EH (cell line): ENCODE measurements around the gene APOBEC2.
"Not testable (repeated sequence)": the region's sequence is repeated elsewhere in the genome, so short reads cannot be mapped to it uniquely, and the experiment has no call there.

Experiments used
- DNase-seq: peaks from one replicate; pipeline ENCODE4 v3.0.0-alpha.2; 2015; ENCODE audit warnings: low read depth

APOBEC2 gene

DNA sequence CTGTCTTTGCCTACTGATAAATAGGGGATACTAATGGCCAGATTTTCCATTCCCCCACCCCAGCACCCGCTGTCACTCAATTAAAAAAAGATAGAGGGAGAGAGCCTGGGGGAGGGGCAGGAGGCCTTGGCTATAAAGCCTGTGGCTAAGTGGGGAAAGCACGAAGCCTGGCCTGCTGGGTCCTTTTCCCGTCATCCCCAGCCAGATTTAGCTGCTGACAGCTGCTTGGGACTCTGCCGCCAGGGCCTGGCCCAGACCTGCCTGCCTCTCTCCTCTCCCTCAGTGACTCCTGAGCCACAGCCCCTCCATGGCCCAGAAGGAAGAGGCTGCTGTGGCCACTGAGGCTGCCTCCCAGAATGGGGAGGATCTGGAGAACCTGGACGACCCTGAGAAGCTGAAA is at the start of gene APOBEC2:
TSS of gene APOBEC2 (plus strand) at position 162 of the 400 bp plus-strand sequence. CDS start at position 308, 146 bp downstream.
- DNase-seq, result no peak

DNA sequence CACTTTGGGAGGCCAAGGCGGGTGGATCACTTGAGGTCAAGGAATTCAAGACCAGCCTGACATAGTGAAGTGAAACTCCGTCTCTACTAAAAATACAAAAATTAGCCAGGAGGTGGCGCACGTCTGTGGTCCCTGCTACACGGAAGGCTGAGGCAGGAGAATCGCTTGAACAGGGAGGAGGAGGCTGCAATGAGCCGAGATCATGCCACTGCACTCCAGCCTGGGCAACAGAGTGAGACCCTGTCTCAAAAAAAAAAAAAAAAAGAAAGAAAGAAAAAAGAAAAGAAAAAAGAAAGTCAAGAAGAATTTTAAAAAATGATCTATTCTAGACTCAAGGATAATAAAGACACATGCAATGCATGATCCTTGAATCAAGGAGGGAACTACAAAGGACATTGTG is 46.8 kb upstream of the APOBEC2 start:
- peak; percentile 69 for DNase-seq

DNA sequence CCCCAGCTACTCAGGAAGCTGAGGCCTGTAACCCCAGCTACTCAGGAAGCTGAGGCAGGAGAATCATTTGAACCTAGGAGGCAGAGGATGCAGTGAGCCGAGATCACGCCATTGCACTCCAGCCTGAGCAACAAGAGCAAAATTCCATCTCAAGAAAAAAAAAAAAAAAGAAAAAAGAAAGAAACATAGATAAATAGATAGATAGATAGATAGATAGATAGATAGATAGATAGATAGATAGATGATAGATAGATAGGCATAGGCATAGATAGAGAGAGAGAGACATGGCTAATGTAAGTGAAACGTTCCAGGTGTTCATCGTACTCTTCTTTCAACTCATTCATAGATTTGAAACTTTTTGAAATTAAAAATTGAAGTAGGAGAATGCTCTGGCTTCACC is 46.0 kb upstream of the APOBEC2 start:
- DNase-seq, result not testable (repeated sequence)

DNA sequence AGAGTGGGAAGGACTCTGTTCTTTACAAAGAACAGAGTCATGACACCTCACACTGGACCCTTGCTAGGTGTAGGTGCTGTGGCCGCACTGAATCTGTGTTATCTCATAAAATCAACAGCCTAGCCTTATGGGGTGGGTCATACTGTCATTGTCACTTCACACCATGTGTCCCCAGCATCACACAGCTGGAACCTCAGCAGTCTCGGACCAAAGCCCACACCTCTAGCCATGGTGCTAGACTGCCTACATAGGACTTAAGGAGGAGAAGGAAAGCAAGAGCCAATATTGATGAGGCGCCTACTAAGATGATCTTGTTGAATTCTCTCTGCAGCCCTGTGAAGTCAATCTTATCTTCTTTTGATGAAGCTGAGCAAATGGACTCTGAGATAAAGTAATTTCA is 45.0 kb upstream of the APOBEC2 start:
- DNase-seq, result no peak

DNA sequence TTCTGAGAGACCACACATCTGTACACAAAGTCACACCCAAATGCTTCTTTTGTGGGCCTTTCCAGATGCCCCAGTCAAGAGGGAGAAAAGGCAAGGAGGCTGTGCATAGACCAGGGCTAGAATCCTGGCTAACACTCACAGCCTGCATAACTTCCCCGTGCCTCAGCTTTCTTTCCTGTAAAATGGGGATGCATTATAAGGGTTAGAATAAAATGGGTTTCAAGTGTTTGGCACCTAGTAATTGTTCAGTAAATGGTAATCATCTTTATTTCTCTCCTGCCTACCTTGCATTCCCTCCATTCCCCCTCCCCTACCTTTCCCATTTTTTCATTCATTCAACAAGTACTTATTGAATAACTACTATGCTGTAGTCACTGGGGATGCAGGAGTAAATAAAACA is 43.3 kb upstream of the APOBEC2 start:
- DNase-seq, result no peak

DNA sequence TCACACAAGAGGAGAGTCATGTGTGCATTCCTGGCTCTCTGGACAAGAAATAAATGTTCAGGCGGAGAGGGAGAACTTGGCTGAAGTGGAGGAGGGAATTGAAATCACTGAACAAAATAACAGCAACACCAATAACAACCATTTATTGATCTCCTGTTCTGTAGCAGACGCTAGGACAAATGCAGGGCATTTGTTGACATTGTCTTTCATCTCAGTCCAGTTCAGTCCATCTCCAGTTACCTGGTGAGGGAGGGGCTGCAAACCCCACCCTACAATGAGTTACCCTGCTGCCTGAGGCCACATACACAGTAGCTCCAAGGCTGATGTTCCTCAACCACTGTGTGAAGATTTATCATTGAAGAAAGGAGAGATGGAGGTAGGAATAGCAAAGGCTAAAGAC is 41.3 kb upstream of the APOBEC2 start:
- DNase-seq, result no peak

DNA sequence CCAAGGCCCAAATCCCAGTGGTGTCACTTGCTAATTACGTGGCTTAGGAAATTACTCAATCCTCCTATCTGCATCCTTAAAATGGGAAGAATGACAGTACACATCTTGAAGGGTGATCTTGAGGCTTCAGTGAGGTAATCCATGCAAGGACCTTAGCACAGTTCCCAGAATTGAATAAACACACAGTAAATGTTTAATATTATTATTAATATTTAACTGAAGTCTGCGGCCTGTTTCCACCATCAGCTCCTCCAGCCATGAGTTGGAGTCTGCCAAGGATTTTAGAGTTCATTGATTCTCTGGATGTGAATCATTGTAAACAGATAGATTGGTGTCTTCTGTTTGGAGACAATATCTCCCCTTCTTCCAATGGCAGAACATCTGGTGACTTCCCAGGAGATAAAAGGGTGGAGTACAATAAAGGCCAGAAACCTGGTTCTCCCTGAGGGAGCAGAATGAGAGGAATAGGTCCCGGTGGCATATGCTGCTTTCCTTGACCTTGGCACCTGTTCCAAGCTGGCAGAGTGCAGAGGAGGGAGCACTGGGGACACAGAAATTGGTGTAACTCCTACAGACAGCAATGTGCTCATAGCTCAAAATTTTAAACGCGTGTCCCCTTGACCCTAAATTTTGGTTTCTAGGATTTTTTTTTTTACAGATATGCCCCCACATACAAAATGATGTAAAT is 39.4 kb upstream of the APOBEC2 start:
- DNase-seq, result no peak

DNA sequence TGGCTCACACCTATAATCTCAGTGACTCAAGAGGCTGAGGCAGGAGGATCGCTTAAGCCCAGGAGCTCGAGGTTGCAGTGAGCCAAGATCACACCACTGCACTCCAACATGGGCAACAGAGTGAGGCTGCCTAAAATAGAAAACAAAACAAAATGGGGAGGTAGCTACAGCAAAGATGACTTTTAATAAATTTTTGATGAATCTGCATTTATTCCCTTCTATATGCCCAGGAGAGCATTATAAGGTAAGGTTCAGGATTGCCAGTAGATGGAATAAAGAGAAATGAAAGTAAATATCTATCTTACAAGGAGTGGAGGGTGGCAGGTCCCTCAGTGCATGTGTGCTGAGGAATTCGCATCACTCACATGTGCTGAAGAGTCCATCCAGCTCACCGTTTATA is 38.2 kb upstream of the APOBEC2 start:
- no peak for DNase-seq

DNA sequence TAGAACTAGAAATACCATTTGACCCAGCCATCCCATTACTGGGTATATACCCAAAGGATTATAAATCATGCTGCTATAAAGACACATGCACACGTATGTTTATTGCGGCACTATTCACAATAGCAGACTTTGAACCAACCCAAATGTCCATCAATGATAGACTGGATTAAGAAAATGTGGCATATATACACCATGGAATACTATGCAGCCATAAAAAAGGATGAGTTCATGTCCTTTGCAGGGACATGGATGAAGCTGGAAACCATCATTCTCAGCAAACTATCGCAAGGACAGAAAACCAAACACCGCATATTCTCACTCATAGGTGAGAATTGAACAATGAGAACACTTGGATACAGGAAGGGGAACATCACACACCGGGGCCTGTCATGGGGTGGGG is 37.1 kb upstream of the APOBEC2 start:
- DNase-seq, result not testable (repeated sequence)

DNA sequence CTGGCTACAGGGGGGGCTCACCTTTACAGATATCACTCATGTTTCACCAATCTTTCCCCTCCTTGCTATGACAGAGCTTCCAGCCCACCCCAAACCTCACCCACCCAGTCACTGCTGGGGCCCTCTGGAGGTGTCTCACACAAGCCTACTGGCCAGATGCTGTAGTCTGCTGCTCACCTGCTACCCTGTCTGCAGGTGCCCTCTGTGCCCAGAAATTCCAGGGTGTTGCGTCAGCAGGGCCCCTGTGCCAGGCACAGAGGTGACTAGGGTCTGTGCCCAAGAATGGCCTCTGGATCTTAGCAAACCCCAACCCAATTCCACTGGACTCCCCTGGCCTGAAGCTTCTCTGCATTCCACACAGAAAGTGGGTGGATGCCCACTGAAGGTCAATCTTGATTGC is 35.3 kb upstream of the APOBEC2 start:
- DNase-seq, result no peak

DNA sequence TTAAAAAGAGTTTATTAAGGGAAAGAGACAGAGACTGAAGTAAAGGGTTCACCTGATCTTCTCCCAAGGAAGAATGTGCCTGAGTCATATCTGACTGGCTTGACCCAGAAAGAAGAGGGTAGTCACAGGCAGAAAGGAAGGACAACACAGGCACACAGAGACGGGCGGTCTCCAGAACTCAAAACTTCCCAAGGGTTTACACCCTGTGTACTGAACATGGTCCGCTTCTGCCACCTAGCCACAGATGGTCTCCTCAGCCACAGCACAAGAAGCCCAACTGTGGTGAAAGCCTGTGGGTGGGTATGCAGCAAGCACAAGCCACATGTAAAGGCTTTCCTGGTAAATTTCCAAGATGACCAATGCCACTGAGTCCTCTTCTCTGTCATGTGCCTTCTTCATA is 31.2 kb upstream of the APOBEC2 start:
- peak; percentile 78 for DNase-seq

DNA sequence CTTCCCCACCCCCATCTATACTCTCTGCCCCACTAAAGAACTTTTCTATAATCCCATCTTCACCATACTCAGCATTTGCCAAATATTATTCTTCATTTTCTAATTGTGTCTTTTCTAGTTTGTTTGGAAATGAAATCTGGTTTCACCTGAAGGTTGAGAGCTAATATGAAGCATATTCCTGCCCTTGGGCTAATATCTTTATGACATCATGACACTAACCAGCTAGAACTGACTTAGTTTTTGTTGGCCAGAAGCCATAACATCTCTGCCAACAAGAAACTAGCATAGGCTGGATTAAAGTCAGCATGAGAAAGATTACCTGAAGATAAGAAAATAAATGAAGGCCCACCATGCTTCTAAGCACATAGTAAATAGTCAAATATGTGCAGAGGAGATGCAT is 30.7 kb upstream of the APOBEC2 start:
- peak; percentile 58 for DNase-seq

DNA sequence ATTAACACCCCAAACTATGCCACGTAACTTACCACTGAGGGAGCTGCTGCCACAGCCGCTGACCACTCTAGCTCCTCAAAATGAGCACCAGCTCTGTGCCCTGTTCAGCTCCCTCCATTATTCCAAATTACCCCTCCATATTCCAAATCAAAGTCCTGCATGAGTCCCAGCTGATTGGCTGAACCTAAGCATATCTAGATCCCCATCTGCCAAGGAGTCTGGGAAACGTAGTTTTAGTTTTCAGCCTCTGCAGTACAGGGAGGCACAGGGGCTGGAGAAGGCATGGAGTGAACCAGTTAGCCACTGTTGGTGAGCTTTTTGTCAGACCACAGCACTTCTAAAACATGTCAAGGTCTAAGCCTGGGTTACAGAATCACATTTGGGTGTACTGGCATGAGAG is 29.9 kb upstream of the APOBEC2 start:
- DNase-seq, result peak; percentile 13

DNA sequence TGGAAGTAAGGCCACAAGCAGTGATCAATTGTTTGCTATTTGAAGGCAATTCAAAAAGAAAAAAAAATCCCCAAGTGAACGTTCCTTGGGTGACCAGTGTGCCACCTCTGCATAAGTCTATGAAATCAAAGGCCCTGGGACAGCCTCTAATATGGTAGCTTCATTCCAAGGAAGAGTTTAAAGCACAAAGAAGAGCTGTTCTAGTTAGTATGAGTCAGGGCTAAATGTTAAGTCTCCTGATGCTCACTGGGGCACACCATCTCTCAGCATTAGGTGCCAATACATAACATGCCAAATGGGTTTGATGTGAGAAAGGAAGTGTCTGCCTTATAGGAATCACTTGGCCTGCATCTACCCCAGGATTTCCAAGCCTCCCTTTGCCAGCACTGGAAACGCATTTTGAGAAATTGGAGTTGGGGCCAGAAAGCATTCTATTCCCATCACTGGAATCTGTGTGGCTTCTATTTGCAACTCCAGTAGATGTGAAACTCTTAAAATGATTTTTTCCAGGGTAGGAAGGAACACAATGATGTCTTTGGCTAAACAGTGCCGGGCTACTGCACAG is 27.0 kb upstream of the APOBEC2 start:
- no peak for DNase-seq

DNA sequence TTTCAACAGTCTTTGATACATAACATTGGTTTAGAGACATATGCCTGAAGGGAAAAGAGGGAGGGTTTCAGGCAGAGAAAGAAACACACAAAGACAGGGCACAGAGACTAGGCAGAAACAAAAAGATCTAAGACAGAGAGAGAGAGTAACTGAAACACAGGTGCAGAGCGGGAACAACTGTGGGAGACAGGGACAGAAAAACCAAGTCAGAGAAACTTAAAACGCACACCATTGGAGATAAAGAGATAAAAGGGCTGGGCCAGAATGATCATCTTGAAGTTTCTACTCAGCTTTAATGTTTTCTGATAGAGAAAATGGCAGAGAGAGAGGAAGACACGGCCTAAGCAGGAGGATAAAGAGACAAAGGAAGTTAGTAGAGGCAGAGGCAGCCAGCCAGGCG is 25.8 kb upstream of the APOBEC2 start:
- DNase-seq, result no peak

DNA sequence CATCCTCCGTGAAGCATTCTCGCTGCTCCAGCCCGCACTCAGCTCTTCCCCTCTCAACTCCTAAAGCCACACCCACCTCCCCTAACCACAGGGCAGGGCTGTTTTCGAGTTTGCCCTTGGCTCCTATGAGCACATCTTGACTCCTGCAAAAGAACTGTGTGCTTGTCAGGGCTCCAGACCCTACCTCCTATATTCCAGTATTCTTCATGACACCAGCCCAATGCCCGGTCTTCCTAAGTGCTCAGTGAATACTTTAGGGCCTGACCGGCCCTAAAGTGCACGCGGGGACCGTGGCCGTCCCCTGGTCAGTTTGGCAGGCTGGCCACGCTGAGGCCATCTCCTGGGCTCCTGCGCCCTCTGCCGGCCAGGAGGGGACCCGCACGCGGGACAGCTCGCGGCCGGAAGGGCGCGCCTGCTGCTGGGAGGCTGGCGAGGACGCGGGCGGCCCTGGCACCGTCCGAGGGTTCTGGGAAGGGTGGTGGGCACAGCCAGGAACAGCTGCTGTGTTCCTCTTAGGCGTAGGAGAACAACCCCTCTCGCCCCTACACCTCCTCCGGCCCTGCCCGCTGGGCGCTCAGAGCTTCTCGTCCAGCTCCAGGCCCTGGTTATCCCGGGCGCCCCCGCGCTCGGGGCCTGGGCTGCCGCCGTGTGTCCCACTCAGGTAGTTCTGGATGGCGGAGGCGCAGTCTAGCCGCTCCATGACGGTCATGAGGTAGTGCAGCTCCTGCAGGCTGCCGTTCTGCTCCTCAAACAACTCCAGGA is 25.0 kb upstream of the APOBEC2 start:
- DNase-seq, result peak; percentile 73

DNA sequence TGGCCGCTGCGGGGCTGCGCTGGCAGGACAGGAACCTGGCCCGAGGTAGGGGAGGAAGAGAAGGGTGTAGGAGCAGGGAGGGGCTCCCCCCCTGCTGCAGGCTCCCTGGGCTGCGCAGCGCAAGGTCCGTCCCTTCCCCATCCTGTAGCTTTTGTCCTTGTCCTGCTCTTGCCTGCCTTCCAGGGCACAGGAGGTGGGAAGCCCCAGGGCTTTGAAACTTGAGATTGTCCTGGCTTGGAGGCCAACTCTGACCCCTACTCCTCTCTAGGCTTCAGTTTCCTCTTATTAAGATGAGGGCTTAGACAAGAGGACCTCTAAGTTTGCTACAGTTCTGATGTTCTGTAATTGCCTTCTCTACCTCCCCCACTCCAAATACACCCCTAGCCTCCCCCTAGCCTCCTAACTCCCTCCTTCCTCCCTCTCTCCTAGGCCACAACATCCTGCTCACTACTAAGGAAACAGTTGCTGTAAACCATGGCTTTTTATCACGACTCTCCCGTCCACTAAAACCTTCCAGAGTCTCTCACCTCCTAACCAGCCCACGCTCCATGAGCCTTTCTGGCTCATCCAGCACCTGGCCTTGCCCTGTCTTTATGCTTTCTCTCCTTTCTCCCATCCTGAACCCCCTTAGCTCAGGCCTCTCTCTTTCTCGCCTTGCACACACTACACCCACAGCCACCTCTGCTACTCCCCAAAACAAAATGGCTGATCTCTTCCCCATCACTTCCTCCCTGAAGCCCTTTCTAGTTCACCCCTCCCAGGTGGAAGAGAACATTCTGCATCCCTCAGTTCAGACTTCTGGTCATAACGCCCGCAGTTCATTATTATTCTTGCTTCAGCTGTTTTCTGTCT is 24.2 kb upstream of the APOBEC2 start:
- DNase-seq, result no peak

DNA sequence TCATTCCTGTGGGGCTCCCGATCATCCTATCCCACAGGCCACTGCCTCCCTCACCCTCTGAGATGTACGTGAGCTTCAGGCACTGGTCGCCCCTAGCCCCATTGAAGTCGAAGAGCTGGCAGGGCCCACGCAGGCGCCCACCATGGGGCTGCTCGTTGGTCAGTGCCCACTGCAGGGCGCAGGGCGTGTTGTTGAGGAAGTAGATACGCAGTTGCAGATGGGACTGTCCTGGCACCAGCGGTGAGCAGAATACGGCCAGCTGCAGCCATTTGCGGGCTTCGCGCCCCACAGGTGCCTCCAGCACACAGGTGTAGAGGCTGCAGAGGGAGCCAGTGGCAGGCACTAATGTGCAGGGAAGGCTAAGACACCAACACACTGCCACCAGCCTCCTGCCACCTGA is 20.2 kb upstream of the APOBEC2 start:
- DNase-seq, result no peak

DNA sequence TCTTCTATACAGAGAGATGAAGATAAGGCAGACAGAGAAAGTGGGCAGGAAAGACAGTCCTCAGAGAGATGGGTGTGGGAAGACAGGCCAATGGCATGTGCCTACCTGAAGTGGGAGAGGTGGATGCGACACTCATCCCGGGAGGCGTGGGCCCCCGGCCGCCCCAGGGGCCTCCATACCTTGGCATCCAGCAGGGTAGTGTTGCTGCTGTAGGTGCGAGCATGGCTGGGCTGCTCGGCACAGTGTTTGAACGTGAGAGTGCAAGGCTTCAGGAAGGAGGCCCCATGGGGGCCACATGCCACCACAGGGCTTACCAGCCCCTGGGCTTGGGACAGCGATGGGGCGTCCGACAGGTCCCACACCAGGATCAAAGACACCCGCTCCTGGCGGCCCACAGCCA is 19.2 kb upstream of the APOBEC2 start:
- no peak for DNase-seq

DNA sequence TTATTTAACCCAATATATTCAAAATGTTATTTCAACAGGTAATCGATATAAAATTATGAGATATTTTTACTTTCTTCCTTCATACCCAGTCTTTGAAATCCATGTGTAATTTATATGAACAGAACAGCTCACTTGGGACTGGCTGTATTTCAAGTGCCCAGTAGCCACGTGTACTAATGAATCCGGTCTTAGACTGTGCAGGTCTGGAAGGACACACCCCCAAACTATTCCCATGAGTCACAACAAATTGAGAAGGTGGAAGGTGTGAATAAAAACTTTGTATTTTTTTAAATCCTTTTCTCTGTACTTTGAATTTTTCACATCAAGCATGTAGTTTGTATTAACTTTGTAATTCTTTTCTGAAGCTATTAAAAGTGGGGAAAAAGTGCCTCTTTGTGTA is 16.8 kb upstream of the APOBEC2 start:
- DNase-seq, result no peak

DNA sequence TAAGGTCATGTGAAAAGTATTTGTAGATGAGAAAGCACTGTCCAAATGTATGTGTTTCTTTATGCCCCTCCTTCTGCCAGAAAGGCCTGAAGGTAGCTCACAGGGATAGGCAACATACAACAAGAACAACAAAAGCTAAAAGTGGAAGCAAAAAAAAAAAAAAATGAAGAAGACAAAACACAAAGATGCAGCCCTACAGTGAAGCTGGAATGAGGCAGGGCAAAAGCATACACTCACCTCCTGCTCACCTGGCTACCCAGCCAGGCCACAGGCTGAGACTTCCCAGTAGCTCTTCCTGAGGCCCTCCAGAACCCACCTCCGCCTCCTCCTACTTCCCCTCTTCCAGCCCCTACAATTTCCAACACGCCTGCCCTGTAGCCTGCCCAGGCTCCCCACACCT is 16.4 kb upstream of the APOBEC2 start:
- DNase-seq, result no peak

DNA sequence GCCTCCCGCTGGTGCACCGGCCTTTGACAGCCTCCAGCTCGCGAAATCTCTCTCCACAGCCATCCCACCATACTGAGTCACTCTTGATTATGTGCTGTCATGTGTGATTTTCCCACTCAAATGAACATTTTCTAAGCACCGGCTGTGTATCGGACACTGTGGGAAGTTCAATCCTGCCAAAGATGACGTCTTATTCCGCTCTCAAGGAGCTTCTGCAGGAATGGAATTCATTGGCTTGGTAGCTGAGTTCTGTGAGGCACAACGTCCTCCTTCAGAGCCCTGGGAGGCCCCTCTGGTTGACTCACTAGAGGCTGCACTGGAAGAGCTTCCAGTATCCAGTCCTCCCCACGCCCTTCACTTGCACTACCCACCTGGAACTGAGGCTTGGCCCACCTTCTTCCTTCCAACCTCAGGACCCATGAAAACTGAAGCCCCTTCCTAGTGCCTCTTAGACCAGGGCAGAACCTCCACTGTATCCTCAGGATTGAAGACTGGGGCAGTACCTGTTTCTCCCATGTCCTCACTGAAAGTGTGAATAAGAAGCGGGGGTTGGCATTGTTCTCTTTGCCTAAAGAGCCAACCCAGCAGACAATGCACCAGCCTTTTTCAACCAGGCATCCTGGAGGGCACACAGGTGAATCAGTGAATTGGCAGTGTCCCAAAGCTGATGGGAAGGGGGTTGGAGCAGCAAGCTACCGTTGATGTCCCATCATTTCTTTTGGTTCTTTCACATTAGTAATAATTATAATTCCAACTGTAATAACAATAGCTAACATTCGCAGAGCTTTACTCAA is 15.7 kb upstream of the APOBEC2 start:
- no peak for DNase-seq
